ENCODE data around the gene MPIG6B.
"Not testable (repeated sequence)": the region's sequence is repeated elsewhere in the genome, so short reads cannot be mapped to it uniquely, and the experiment has no call there.

MPIG6B gene

DNA sequence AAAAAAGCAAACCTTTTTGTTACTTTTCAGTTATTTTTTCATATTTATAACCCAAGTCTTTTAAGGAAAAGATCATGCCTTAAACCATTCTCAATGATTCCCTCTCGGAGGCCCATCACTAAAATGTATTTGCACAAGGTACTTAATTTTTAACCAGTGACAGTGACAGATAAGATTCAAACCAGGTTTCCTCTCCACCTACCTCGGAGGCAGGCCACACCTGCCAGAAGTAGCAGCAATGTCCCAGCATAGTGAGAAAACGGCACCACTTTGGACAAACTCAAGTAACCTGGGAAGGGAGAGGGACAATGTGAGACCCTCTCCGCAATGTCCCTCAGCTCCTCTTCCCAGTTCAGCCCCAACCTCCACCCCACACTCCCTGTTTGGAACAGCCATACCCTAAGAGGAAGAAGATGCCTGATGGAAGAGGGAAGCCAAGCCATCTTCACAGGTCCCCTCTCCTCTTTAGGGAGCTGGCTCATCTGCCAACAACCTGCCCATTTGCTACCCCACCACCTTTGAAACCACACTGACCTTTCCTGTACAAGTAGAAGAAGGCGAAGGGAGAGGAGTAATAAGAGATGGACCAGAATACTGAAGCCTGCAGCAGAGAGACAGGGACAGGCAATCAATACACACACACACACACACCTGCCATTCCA is 22.3 kb upstream of the MPIG6B start:
- no peak for DNase-seq (ENCODE audit: low read depth in 2 of 2)

DNA sequence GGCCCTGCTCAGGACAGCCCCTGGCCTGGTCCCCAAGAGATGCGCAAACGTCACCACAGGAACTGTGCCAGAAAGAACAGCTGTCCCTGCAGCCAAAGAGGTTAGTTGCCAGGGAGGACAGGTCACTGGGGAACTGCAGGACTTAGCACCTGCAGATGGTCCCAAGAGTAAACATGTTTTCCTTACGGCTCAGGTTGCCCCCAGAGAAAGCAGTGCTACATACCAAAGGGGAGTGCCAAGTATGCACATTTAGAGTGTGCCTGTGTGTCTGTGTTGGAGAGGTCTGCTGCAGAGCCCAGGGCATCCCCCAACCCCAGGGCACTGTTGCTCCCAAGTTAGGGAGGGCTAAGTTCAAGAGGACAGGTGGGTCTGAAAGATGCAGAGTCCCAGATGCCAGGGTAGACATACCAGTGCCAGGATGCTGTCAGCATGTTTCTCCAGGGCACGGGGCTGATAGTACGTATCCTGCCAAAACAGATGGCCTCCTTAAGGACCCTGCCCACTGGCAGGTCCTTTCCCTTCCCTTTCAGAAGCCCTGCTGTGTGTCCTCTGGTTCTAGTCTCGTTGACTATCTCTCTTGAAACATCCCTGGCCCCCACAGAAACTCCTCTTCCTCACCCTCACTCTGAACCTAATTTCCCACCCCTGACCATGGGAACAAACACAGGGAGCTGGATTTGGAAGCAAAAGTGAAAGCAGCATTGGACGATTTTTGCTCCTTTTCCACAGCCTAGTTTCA is 21.3 kb upstream of the MPIG6B start:
- no peak for DNase-seq (ENCODE audit: low read depth in 2 of 2)

DNA sequence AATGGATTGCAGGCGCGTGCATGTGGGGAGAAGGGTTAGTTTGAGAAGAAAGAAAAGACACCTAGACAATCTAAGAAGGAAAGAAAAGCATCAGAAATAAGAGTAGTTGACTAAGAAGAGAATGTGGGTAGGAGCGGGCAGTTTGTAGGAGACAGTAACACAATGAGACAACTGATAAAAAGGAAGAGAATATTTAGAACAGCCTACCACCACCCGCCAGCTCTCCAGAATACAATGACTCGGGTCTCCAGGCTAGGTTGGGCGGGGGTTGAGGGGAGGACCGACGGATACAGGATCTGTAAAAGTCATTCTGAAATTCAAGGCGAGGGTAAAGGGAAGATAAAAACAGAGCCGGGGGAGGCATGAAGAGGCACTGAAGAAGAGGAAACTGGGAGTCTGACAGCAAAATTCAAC is 20.8 kb upstream of the MPIG6B start:
- DNase-seq (ENCODE audit: low read depth in 2 of 2): no peak

DNA sequence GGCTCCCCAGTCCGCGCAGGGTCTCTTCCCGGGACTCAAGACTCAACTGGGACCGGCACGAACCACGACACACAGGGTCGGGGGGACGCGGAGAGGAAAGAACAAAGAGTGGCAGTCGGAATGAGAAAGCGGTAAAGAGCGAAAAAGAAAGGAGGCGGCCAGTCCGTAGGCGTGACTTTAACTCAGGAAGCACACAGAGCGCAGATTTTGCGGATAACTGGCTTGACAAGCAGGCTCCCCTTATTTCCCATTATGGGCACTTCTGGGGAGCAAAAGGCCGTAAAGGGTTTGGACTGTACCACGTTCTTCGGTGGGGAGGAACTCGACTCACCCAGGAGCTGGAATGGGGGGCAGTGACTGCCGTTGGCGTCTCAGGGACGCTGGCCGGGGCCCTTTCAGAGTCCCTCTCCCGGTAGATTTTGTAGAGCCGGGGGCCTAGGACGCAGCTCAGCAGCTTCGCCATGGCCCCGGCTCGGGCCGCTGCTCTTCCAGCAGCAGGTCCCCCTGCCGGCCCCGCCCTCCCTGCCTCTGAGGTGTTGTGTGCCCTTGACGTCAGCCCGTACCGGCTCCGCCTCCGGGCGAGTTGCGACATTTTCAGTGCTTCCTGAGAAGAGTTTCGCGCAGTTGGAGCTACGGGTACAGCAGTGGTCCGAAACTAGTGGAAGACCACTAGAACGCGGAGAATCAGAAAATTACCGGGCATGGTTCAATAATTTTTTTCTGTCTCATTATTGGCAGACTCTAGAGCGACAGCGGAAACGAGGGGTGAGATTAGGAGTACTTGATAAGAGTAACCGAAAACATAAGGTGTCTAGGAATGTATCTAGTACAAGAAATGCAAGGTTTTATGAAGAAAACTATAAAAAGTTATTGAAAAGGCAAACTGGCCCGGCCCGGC is 20.1 kb upstream of the MPIG6B start, which contains the start of gene ABHD16A:
TSS of gene ABHD16A (minus strand) at position 506 of the 898 bp plus-strand sequence. CDS start at position 463, 43 bp downstream.
- DNase-seq (ENCODE audit: low read depth in 2 of 2): peak; percentile 91 to 92

DNA sequence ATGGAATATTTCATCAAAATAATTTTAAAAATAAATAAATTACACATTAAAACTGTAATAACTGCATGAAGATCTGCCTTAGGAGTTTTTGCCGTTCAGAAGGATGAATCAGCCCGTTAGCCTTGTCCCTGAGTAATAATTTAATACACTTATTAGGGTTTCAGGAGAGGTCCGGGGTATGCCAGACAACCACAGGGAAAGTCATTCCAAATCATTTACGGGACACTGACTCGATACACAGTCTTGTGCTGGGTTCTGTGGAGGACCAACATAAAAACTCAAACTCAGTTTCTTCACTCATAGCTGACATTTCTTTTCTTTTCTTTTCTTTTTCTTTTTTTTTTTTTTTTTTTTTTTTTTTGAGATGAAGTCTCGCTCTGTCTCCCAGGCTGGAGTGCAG is 17.2 kb upstream of the MPIG6B start:
- no peak for DNase-seq (ENCODE audit: low read depth in 2 of 2)

DNA sequence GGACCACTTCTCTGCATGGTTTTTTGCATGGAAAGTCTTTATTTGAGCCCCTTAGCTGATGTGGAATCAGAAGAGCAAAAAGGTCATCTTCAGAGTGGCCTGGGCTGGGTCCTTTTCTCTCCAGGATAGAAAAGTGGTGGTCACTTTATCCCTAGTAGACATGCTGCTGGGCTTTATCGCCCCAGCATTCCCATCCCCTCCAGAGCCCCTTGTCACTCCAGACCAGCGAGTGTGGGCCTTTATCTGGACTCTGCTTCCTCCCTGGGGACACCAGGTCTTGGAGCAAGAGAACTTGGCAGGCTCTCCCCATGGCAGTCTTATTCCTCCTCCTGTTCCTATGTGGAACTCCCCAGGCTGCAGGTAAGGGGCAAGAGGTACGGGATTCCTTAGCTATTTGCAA is 16.6 kb upstream of the MPIG6B start, which contains the start of gene LY6G6F:
TSS of gene LY6G6F (plus strand) at position 268 of the 400 bp plus-strand sequence. CDS start at position 309, 41 bp downstream.
- DNase-seq (ENCODE audit: low read depth in 2 of 2): no peak

DNA sequence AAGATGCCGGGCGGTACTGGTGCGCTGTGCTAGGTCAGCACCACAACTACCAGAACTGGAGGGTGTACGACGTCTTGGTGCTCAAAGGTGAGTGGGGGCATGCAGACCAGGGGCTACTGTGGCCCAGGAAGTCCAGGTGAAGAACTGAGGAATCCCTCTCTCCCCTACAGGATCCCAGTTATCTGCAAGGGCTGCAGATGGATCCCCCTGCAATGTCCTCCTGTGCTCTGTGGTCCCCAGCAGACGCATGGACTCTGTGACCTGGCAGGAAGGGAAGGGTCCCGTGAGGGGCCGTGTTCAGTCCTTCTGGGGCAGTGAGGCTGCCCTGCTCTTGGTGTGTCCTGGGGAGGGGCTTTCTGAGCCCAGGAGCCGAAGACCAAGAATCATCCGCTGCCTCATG is 15.5 kb upstream of the MPIG6B start:
- DNase-seq (ENCODE audit: low read depth in 2 of 2): no peak

DNA sequence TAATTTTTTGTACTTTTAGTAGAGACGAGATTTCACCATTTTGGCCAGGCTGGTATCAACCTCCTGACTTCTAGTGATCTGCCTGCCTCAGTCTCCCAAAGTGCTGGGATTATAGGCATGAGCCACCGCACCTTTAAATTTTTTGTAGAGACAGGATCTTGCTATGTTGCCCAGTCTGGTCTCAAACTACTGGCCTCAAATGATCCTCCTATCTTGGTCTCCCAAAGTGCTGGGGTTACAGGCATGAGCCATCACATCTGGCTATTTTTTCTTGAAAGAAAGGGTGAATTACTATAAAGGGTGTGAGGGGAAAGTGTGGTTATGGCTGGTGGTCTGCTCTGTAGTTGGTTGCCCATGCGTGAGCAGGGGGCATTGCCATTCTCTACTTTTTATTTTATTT is 14.9 kb upstream of the MPIG6B start:
- DNase-seq (ENCODE audit: low read depth in 2 of 2): no peak

DNA sequence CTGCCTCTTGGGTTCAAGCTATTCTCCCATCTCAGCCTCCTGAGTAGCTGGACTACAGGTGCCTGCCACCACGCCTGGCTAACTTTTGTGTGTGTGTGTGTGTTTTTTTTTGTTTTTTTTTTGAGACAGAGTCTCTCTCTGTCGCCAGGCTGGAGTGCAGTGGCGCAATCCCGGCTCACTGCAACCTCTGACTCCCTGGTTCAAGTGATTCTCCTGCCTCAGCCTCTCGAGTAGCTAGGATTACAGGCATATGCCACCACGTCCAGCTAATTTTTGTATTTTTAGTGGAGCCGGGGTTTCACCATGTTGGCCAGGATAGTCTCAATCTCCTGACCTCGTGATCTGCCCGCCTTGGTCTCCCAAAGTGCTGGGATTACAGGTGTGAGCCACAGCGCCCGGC is 14.0 kb upstream of the MPIG6B start:
- not testable (repeated sequence) for DNase-seq (ENCODE audit: low read depth in 2 of 2)

DNA sequence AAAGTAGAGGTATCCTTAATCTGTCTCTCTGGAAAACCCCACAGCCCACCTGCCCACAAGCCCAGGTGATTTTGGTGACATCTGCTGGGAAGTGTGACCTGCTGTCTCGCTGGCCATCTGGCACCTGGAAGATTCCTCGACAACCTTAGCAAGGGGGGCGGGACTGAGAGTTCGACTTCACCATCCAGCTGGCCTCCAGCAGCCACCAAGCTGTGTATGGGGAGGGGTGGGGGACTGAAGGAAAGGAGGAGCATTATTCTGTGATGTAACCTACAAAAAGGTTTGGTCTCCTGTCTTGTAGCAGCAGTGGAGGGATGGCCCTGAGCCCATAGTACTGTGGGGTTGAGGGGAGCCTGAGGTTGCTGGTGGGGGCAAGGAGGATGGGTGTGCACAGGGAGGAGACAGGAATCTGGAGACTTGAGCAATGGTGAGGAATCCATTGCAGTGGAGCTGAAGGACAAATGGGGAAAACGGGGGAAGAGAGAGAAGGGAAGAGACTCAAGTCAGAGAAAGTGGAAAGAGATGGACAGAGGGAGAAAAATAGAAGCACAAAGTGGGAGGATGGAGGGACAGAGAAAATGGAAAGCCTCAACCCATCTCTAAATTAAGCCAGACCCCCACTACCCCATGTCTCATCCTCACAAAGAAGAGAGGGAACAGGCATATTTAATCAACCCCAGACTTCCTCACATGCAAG is 12.5 kb upstream of the MPIG6B start:
- no peak for DNase-seq (ENCODE audit: low read depth in 2 of 2)

DNA sequence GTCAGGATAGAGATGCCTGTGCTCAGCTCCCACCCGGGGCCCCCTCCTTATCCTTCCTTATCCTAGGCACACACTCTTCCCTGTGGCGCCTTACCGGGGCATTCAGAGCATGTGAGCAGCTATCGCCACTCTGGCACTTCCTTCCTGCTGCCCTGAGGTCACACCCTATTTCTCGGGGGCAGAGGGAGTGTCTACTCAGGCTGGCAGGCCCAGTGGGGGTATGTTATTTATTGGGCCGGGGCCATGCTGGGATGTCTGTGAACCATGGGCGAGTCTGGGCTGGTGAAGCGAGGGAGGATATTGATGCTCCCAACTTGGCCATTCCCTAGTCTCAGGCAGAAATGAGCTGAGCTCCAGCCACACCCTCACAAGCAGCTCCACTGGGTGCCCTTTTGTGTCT is 11.9 kb upstream of the MPIG6B start:
- no peak for DNase-seq (ENCODE audit: low read depth in 2 of 2)

DNA sequence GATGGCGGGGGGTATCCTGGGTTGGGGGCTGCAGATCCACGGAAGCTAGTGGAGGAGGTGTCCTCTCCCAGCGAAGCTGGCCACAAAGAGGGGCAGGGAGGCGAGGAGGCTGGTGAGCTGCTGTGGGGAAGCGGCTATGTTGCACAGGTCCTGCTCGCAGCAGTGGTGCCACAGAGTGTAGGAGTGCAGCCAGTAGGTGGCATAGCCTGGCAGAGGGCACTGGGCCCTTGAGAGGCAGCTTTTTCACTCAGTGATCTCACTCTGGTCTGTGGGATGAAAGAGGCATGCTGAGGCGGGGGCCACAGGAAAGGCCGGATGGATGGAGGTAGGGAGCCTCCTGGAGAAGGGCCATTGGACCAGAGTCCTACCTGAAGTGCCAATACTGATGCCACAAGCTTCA is 10.9 kb upstream of the MPIG6B start:
- no peak for DNase-seq (ENCODE audit: low read depth in 2 of 2)

DNA sequence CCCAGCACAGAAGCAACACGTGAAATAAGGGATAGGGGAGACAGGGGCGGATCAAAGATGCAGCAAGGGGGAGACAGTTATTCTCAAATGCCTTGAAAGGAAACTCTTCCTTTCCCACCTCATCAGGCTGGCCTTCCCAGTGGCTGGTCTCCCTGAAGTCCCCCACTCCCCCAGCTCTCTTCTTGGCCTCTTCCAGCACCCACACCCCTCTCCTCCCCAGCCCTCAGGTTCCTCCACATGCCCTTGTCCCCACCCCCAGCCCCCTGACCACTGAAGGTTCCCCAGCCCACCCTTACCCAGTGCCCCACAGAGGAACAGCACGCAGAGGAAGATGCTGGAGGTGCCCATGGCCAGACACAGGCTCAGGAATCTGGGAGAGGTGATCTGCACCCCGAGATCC is 9.7 kb upstream of the MPIG6B start:
- DNase-seq (ENCODE audit: low read depth in 2 of 2): no peak

DNA sequence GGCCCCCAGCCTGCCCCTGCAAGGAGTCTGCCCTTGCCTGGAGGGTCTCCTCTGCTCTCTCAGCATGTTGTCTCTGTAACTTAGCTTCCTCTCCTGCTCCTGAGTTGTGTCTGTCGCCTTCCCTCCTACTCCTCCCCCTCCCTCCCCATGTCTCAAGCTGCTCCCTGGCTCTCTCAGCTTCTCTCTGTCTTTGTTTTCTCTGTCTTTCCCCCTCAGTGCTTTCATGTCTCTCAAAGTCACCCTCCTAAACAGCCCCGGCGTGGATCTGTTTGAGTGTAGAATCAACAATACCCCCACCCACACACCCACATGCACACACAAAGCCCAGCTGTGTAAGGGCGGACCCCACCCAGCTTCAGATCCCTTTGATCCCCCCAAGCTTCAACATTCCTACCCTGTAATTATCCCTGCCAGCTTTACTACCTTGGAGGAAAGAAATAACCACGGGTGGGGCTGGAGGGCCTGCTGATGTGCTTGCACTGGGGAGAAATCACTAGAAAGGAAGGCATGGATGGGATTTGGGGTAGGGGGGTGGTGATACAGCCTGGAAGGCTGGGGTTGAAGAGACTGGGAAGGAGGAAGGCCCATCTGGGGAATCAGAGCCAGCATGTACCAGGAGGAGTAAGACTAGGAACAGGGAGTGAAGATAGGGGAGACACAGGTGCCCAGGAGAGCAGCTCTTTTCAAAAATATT is 9.0 kb upstream of the MPIG6B start:
- DNase-seq (ENCODE audit: low read depth in 2 of 2): no peak

DNA sequence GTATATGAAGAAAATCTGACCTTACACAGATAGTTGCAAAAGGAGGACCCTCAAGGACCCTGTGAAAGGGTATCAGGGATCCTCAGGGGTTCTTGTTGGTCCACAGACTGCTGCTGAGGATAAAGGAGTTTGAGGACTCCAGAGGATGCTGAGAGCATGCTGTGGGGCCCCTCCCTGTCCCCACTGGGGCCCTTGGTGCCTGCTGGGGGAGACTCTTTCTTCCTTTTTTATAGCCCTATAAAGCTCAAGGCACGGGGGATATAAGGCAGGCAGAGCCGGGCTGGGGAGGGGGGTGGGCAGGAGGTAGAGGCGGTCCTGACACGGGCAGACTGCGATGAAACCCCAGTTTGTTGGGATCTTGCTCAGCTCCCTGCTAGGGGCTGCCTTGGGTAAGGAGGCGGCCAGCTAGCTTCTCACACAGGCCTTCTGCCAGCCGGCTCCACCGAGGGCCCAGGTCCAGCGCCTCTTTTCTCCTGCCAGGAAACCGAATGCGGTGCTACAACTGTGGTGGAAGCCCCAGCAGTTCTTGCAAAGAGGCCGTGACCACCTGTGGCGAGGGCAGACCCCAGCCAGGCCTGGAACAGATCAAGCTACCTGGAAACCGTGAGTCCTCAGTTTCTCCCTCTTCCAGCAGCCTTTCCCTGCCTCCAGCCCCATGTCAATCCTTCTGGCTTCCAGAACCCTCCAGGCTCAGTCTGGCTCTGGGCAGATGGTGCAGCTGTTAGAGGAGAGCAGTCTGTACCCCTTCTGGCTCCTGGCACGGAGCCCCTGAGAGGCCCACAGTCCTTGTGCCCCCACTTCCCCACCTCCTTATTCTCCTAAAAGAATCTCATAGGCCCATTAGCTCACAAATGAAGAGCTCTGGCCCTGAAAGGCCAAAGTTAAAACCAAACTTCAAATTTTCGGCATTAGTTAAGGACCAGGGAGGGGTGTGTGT is 7.9 kb upstream of the MPIG6B start, which contains the start of gene LY6G6D:
TSS of gene LY6G6D (plus strand) at position 327 of the 937 bp plus-strand sequence. CDS start at position 335, 8 bp downstream.
- DNase-seq (ENCODE audit: low read depth in 2 of 2): no peak

DNA sequence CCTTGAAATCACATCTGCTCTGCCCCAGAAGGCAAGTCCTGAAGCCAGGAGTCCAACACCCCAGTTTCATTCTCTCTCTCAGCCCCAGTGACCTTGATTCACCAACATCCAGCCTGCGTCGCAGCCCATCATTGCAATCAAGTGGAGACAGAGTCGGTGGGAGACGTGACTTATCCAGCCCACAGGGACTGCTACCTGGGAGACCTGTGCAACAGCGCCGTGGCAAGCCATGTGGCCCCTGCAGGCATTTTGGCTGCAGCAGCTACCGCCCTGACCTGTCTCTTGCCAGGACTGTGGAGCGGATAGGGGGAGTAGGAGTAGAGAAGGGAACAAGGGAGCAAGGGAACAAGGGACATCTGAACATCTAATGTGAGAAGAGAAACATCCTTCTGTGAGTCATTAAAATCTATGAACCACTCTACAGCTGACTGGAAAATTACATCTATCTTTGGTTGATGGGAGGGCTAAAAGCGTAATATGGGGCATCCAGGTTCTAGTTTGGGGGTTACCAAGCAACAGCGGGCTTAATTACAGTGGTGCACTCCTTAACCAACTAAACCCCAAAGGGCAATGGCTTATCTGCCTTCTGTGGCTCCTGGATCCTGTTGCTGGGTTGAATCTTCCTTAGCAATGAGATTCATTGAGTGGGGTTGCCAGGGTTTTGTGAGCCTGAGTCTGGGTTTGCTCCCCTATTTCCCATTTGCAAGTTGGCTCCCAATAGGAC is 5.5 kb upstream of the MPIG6B start:
- DNase-seq (ENCODE audit: low read depth in 2 of 2): no peak

DNA sequence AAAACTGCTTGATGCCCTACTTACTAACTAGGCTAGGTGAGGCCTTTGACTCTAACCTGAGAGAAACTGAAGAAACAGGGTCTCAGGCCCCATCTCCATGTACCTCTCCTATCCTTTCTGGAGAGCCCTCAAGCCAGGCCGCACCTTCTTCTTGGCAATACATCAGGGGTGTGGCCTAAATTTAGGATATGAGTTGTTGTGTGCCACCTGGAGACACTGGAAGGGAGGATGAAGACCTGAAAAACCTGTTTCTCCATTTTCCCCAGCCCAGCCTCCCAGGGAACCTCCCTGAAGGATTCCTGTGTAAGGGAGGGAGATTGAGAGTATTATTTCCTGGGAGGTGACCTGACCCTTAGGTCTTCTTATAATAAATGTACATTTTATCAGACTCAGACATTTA is 4.9 kb upstream of the MPIG6B start:
- no peak for DNase-seq (ENCODE audit: low read depth in 2 of 2)

DNA sequence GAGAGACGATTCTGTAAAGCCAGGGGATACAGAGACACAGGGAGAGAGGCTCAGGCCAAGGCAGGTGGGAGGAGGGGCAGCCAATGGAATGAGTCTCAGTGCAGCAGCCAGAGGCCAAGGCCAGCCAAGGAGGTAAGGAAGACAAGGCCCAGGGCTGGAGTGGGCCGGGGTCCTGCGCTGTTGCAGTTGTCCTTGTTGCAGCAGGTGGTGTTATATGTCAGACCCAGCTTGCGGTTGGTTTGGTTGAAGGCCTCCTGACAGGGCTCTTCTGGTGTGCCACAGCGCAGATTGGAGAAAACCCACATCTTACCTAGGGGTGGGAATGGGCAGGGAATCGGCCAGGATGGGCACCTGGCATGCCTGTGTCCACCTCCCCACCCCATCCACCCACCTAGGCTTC is 4.2 kb upstream of the MPIG6B start:
- DNase-seq (ENCODE audit: low read depth in 2 of 2): no peak

DNA sequence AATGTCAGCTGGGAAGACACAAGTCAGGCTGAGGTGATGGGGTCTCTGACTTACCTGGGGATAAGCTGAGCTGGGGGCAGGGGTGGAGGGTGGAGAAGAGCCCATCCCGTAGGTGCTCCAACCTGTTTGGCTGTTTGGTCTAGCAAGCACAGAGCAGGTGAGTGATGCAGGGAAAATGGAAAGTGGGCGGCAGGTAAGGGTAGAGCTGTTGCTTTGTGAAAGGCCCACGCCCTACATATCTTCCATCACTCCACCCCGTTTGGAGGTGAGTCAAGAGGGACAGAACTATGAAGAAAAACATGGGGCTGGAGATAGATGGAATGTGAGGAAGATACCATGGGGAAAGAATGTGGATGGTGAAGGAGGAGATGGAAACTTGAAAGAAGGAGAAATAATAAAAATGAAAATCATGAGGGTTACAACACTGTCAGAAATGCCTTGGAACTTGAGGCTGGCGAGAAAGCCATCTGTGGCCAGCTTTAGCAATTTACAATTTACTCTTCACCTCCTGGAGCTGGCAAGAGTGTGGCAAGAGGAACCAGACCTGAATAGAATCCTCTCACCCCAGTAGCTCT is 2.9 kb upstream of the MPIG6B start:
- no peak for DNase-seq (ENCODE audit: low read depth in 2 of 2)
